ENCODE measurements around the gene E2F4. TPM values are rescaled to one million over a fixed set of nuclear protein-coding genes. Genes with fewer than 3 reads are reported as not detected.

The E2F4 gene
- total and polyA plus RNA-seq, 8 donors = 45.7 to 81.4 (median 53.9) TPM

DNA sequence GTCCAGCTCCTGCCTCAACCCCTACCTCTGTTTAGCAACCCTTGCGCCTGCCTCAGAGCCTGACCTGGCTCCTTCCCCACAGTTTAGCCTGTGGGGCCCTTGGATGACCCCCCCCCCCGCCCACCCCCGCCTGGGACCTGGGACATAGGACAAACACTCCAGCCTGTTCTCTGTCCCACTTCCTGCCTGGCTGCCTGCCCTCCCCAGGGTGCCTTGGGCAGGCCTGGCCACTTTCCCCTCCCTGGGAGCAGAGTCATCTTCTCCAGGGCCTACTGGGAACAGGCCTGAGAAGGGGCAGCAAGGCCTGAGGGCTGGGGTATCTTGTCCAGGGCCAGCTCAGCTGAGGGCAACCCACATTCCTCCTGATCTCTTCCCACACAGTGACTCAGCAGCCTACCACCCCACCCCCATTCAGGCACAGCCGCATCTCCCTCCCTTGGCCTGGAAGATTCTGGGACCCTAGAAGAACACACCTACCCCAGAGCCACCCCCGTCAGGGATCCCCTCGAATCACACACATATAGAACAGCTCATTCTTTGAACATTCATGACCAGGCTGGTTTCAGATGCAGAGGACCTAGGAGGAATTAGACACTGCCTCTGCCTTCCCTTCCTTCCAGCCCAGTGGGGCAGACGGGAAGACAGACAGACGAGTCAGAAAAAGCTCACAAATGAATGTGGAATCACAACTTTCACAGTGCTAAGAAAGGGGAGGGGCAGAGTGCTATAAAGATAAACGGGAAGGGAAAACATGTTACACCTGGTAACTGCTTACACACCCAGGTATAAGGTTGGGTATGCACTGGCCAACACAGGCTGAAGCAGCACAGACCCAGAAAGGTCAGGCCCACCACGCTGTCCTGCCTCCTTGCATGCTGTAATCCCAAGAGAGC, 49.3 kb downstream of the E2F4 start:
- ATAC-seq = peak; percentile 59
- peak in 3 of 4 donors; percentile 64 to 89 (median 85) for DNase-seq

GRCh38 chr16:67242138-67242730, 50.3 kb downstream of the E2F4 start:
- intact Hi-C loops (cut with DNase I) = no loop called here
- Histone ChIP-seq H3K36me3 (peaks cover 0 to 30% of the 10 kb centered on the region in 2 donors), H3K4me3 (no peak overlapping the region), H3K4me1 (peaks cover 63 to 69% of the 10 kb centered on the region in 2 donors), H3K27me3 (no peaks in the 10 kb centered on the region), H3K9me3 (no peaks in the 10 kb centered on the region), H3K27ac (peak overlapping the region; percentile 92 to 97)
- no peak for ATAC-seq
- peak in 2 of 4 donors; percentile 94 to 95 for DNase-seq
- TF ChIP-seq CTCF (IDR thresholded peaks at IDR 0.05) = no peak

More for the DNA sequence above, 49.3 kb downstream of the E2F4 start:
- Histone ChIP-seq H3K27me3 (no peaks in the 10 kb centered on the region), H3K4me3 (no peak overlapping the region), H3K4me1 (peaks cover 63 to 69% of the 10 kb centered on the region in 2 donors), H3K36me3 (peaks cover 0 to 40% of the 10 kb centered on the region in 2 donors), H3K9me3 (no peaks in the 10 kb centered on the region), H3K27ac (peak overlapping the region; percentile 92 to 97)
- intact Hi-C loops (cut with DNase I) = no loop called here
- TF ChIP-seq CTCF (IDR thresholded peaks at IDR 0.05) = no peak

DNA sequence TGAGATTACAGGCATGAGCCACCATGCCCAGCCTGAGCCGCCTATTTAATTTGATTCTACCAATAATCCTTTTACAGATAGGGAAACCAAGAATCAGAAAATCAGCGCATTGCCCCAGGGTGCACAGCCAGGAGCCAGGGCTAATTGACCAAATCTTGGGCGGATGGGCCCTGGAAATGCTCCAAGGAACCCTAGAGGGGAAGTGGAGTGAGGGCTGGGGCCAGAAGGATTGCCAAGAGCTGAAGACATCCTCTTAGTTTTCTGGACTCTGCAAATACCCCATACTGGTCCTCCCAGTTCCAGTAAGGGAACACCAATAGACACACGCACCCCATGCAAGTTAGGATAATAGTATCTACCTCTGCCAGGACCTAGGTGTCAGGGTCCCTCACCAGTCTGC, 51.5 kb downstream of the E2F4 start:
- Histone ChIP-seq H3K4me3 (peak overlapping the region in 1 of 2 donors; percentile 81), H3K36me3 (peaks cover 0 to 17% of the 10 kb centered on the region in 2 donors), H3K27ac (peak overlapping the region; percentile 92 to 97), H3K9me3 (no peaks in the 10 kb centered on the region), H3K27me3 (peaks cover 0 to 7% of the 10 kb centered on the region in 2 donors), H3K4me1 (peaks cover 70 to 79% of the 10 kb centered on the region in 2 donors)
- intact Hi-C loops (cut with DNase I) = no loop called here
- DNase-seq = peak in 2 of 4 donors; percentile 33 to 59
- TF ChIP-seq CTCF (IDR thresholded peaks at IDR 0.05) = no peak
- no peak for ATAC-seq

DNA sequence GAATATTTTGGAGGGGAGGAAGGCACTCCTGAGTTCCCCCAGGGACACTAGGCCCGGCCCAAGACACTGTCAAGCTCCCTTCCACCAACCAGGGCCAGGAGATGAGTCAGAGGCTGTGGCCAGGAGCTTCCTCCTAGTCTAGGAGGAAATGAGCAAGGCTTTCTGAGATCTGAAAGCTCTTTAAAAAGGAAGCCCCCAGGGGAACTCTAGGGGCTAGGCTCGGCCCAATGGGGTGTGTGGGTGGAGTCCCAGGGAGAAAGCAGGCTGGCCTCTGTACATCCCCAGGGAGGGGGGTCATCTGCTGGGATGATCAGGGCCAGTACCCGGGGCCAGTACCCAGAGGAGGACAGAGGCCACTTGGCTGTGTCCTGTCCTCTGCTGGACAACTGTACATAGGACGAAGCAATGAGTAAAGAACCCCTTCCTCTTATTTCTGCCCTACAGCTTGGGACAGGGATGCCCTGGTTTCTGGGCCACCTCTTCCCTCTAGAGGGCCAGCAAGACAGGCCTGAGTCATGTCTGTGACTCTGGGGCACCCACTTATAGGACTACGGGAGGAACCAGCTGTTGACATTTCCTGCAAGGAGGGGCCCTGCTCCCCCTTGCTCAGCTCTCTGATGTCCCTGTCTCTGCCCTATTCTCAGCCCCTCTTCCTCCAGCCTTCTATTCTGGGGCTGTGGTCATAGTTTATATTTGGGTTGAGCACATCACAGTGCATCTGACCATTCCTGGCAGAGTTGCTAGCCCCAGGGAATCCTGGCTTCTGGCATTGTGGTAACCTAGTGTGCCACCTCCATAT, 52.6 kb downstream of the E2F4 start:
- DNase-seq (peak in 2 of 4 donors; percentile 90 to 92), ATAC-seq (peak; percentile 0)
- intact Hi-C loops (cut with DNase I) = no loop called here
- Histone ChIP-seq H3K4me3 (peak overlapping the region in 1 of 2 donors; percentile 81), H3K9me3 (no peaks in the 10 kb centered on the region), H3K27ac (peak overlapping the region; percentile 92 to 97), H3K4me1 (peaks cover 75 to 86% of the 10 kb centered on the region in 2 donors), H3K36me3 (peaks cover 0 to 6% of the 10 kb centered on the region in 2 donors), H3K27me3 (peaks cover 0 to 18% of the 10 kb centered on the region in 2 donors)
- peak in 1 of 2 donors; percentile 27 for TF ChIP-seq CTCF (IDR thresholded peaks at IDR 0.05)
